Dedifferentiated amniotic fluid mesenchymal stem cell (primary cell): Measurements from ENCODE around the gene NEO1.

Experiments
- DNase-seq: peaks from one replicate; pipeline ENCODE4 v3.0.0-alpha.2; 2016; ENCODE audit errors: extremely low spot score

NEO1 gene

DNA sequence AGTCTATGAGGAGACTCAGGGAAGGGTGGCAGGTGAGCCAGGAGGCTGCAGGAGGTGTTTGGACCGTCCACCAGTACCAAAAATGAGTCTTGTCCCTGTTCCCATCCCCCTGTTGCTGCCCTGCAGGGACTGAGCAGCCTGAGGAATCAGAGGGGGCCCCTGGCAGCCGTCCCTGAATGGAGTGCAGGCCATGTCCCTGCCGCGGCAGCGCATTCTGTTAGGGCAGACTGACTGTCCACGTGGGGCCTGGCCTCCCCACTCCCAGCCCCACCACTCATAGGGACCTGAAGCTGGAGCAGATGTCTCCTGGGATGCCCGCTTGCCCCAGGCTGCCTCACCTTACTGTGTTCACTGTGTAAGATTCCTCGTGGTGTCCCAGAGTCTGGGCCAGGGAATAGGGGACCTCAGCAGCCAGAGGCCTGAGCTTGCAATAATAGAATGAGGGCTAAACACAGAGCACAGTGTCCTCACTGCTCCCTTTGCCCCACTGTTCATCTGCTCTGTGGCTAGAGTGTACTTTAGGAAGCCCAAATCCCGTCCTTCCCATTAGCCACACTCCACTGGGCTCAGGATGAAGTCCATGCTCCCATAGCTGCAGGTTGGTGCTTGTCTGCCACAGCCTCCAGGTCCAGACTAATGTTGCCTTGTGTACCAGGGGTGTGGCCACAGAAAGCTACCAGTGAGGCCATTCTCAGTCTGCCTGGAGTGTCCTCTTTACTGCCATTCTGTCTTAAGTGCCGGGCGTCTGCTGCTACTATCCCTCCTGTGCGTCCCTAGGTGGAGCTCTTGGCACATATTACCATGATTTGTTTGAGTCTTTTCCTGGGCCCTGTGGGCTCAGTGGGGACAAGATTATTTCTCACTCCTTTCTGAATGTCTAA, 253.3 kb downstream of the NEO1 start:
- DNase-seq: peak; percentile 62

DNA sequence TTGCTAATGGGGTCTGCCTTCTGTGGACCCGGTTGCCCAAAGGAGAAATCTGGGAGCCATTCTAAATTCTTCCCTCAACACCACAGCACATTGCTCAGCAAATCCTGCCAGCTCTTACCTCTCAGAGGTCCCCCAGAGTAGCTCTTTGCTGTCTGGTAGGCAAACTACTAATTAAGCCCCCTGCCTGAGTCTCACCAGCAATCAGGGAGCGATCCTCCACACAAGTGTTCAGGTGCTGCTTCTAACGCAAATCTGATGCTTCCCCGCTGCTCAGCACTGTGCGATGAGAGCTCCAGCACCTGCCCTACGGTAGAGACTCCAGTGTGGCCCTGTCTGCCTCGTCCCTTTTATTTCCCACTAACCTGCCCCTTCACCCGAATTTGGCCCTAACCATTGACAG, 256.0 kb downstream of the NEO1 start:
- no peak for DNase-seq

- DNase-seq: no peak
Measured at GRCh38 chr15:73313861-73314260, 261.6 kb downstream of the NEO1 start.

GRCh38 chr15:73317651-73318462, 265.6 kb downstream of the NEO1 start:
- no peak for DNase-seq

- no peak for DNase-seq
Measured at GRCh38 chr15:73318463-73319351, 266.4 kb downstream of the NEO1 start.

- DNase-seq: no peak
Measured at GRCh38 chr15:73319460-73320245, 267.4 kb downstream of the NEO1 start.

DNA sequence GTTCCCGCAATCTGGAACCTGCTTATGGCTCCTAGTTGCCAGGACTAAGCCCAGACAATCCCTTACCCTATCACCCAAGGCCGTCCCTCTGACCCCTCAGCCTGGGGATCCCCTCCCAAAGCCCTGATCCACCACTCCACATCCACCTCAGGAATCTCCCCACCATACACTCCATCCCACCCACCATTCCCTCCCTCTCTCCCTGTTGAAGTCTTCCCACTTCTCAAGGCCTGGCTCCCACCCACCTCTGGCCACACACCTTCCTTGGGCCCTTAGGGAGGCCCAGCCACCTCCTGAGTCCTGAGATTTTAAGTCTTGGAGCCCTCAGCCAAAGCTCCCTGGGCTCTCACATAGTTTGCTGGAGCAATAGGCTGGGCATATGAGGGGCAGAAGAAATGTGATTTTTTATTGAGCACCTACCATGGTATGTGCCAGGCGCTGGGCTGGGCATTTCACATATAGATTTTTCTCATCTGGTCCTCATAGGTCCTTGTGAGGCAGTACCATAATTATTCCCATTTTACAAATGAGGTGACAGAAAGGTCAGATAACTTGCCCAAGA, 268.4 kb downstream of the NEO1 start:
- no peak for DNase-seq

GRCh38 chr15:73321496-73322450, 269.5 kb downstream of the NEO1 start:
- DNase-seq: no peak

DNA sequence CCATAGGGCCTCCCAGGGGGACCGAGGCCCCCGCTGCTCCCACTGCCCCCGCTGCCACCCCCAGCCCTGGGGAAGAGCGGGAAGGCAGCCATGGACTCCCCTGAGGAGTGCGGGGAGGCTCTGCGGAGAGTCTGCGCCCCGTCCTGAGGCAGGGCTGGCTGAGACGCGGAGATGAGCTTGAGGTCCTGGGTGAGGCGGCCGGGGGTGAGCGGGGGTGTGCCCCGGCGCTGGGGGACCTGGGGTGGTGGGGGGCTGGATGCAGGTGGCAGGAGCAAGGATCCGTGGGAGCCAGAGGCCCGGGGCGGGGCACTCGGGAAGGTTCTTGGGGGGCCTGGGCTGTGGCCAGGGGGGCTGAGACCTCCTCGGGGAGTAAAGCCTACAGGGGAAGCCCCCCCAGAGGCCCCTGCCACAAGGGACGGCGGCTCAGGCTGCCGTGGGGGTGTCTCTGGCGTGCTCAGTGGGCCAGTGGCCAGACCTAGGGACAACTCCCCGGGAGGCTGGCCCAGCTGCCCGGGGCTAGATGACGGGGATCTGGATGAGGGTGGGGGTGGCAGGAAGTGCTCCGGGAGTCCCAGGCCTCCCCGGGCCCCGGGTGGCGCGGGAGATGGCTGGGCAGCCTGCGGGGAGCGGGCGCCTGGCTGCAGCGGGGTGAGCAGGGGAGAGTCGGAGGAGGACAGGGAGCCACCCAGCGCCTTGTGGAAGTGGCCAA, 270.6 kb downstream of the NEO1 start:
- no peak for DNase-seq

DNA sequence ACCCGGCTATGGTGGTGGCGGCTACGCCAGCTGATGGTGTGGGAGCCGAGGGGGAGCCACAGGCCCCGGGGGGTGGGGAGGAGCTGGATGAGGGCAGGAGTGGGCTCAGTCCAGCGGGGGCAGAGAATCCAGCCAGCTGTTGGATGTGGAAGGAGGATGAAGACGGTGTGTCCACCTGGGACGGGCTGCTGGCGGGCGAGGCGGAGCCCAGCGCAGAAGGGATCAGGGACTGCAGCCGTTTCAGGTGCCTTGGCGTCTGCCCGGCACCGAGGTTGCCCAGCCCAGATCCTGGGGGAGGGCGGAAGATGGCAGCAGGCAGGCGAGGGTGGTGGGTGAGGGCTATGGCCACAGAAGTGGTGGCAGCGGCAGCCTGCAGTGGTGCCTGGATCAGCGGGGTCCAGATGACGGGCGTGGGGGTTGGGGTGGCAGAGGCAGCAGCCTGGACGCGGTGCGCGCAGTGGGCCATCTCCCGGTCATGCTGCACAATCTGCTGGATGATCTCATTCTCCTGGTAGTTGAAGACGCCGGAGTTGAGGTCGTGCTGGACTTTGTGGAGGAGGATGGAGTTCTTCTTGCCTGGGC, 271.2 kb downstream of the NEO1 start:
- no peak for DNase-seq

DNA sequence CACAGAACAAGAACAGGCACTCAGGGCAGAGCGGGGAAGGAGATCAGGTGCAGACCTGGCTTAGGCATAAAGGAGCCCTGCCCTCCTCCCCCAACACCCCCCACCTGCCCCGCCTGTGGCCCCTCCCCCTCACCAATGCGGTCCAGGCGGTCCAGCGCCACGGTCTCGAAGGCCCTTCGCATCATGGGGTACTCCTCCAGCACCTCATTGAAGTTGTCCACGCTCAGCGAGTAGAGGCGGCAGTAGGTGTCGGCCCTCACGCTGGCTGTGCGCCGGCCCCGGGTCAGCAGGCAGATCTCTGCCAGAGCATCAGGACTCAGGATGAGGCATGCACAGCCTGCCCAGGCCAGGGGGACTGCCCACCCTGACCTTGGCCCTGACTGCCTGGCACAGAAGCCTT, 271.7 kb downstream of the NEO1 start:
- no peak for DNase-seq

DNA sequence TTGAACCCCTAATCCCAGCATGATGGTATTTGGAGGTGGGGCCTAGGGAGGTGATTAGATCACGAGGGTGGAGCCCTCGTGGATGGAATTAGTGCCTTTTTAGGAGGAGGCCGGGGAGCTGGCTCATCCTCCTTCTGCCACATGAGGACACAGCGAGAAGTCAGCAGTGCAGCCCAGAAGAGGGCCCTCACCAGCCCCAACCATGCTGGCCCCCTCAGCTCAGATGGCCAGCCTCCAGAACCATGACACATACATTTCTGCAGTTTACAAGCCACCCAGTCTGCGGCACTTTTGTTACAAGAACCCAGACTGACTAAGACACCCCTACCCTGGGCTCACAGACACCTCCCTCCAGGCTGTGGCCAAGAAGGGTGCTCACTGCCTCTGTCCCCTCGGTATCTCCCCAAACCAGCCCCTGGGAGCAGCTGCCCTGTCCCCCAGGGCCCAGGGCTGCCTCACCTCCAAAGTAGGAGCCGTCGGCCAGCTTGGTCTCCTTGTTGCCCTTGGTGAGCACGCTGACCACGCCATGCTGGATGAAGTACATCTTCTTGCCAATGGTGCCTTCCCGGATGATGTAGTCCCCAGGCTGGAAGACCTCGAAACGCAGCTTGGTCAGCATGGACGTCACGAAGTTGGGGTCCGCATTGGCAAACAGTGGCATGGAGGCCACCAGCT, 272.4 kb downstream of the NEO1 start:
- DNase-seq: no peak

- DNase-seq: no peak
Measured at GRCh38 chr15:73325191-73325861, 273.1 kb downstream of the NEO1 start.

DNA sequence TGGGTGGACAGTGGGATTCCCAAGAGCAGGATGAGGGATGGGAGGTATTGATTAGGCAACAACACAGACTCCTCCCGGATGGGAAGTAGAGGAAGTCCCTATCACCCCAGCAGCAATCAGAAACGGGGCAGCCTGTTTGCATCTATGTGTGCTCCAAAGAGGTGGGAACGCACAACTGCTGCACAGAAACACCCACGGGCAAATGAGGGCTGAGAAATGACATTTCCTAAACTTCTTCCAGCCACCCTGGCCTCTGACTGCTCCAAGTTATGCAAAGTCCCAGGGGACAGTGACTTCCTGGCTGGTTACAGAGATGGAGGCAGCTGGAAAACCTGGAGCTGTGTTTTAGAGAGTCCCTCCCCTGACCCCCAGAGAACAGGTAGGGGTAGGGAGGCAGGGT, 273.9 kb downstream of the NEO1 start:
- no peak for DNase-seq

GRCh38 chr15:73328149-73328820, 276.0 kb downstream of the NEO1 start:
- no peak for DNase-seq

GRCh38 chr15:73328981-73329380, 276.7 kb downstream of the NEO1 start:
- DNase-seq: no peak
